Panc1 (cell line): ENCODE measurements around the gene PEPD. TPM values are rescaled to one million over a fixed set of nuclear protein-coding genes. Genes with fewer than 3 reads are reported as not detected.

Source experiments
- ATAC-seq: fragments of 200-7000 bp; cut with Tn5 transposase; 2 replicates; pipeline ENCODE4 v1.9.1; 2020; ENCODE audit warnings: mild to moderate bottlenecking, moderate library complexity
- BruUV-seq: library from RNA; stranded (reverse); fragments of 400-500 nt; replicated peaks from 2 replicates; lab custom pipeline; 2021; lab: Mats Ljungman, UMichigan
- CTCF ChIA-PET: fragments of 300-600 bp; sonication (Branson Sonifier 250); formaldehyde crosslinking; loops from one replicate; lab custom pipeline; 2022; ENCODE audit warnings: antibody characterized with exemption; lab: Charles Lee
- POLR2A ChIA-PET: fragments of 300-600 bp; sonication (Branson Sonifier 250); formaldehyde crosslinking; loops from one replicate; lab custom pipeline; 2022; ENCODE audit warnings: antibody characterized with exemption; lab: Charles Lee
- DNase-seq: peaks from one replicate; pipeline ENCODE4 v3.0.0-alpha.2; 2010; ENCODE audit warnings: low read depth, low spot score
- H3K27ac ChIP-seq: 2 replicates; pipeline ENCODE4 v1.5.1; 2011; ENCODE audit warnings: mild to moderate bottlenecking, low read length, inconsistent platforms
- H3K27me3 ChIP-seq: fragments of 200-500 bp; sonication (Bioruptor generic); 2 replicates; pipeline ENCODE4 v1.6.0; 2014; ENCODE audit warnings: low read length, inconsistent platforms; ENCODE audit not compliant: control insufficient read depth, insufficient read depth
- H3K36me3 ChIP-seq: fragments of 200-500 bp; sonication (Bioruptor generic); 2 replicates; pipeline ENCODE4 v1.5.1; 2014; ENCODE audit warnings: inconsistent platforms, mild to moderate bottlenecking, low read length, moderate library complexity; ENCODE audit not compliant: control insufficient read depth, insufficient read depth
- H3K4me1 ChIP-seq: 2 replicates; pipeline ENCODE4 v1.5.1; 2011; ENCODE audit warnings: inconsistent platforms, mild to moderate bottlenecking, low read length, moderate library complexity; ENCODE audit not compliant: control insufficient read depth, insufficient read depth
- H3K4me3 ChIP-seq, 2 experiments: 2 replicates each; pipeline ENCODE4 v1.5.1; 2011 to 2012; ENCODE audit warnings: low read depth in 2 of 2, low read length in 2 of 2, mild to moderate bottlenecking in 2 of 2, inconsistent platforms in 1 of 2, moderate library complexity in 1 of 2
- H3K9me3 ChIP-seq: fragments of 200-500 bp; sonication (Bioruptor generic); 2 replicates; pipeline ENCODE4 v1.5.1; 2014; ENCODE audit warnings: low read depth, mild to moderate bottlenecking, inconsistent platforms, low read length, moderate library complexity; ENCODE audit not compliant: control insufficient read depth, insufficient read depth
- POLR2AphosphoS5 ChIP-seq: IDR thresholded peaks from 2 replicates; pipeline ENCODE4 v1.6.1; 2012; ENCODE audit warnings: mild to moderate bottlenecking, low read depth, low read length, moderate library complexity
- SIN3A ChIP-seq: IDR thresholded peaks from 2 replicates; pipeline ENCODE4 v1.6.1; 2012; ENCODE audit warnings: low read depth, mild to moderate bottlenecking, low read length, moderate library complexity, borderline replicate concordance; ENCODE audit not compliant: insufficient read depth
- TCF7L2 ChIP-seq: IDR thresholded peaks from 2 replicates; pipeline ENCODE4 v1.6.1; 2011; ENCODE audit warnings: mild to moderate bottlenecking, low read depth, low read length, inconsistent platforms
- in situ Hi-C: cut with HindIII; loops from 2 replicates; pipeline ENCODE4 v1.10.0; 2016; ENCODE audit warnings: low sequenced_read_pairs, low pct_unique_long_range_greater_than_20kb
- intact Hi-C: fragments of 100-400 bp; cut with micrococcal nuclease; formaldehyde crosslinking; loops from one replicate; pipeline ENCODE4 v1.10.0; 2022; ENCODE audit not compliant: unreplicated experiment
- total RNA-seq: library from RNA; stranded (reverse); gene quantifications from one replicate; pipeline ENCODE4 v1.2.1, GENCODE V29; 2021; ENCODE audit not compliant: unreplicated experiment
- TF ChIP-seq, protein P1 (sequence below), 2 experiments: IDR thresholded peaks; 2 replicates each; pipeline ENCODE4 v1.6.1; 2011 to 2012; ENCODE audit warnings: low read depth in 2 of 2, control low read depth in 1 of 2, low read length in 1 of 2, mild to moderate bottlenecking in 1 of 2, moderate library complexity in 1 of 2; ENCODE audit not compliant: insufficient read depth in 1 of 2
- TF ChIP-seq, protein P2 (sequence below): fragments of 450-650 bp; IDR thresholded peaks from 2 replicates; pipeline ENCODE4 v1.5.1; 2017; ENCODE audit warnings: mild to moderate bottlenecking

Gene PEPD
- total RNA-seq, 1 experiment from 2014 or later: 102 TPM

DNA sequence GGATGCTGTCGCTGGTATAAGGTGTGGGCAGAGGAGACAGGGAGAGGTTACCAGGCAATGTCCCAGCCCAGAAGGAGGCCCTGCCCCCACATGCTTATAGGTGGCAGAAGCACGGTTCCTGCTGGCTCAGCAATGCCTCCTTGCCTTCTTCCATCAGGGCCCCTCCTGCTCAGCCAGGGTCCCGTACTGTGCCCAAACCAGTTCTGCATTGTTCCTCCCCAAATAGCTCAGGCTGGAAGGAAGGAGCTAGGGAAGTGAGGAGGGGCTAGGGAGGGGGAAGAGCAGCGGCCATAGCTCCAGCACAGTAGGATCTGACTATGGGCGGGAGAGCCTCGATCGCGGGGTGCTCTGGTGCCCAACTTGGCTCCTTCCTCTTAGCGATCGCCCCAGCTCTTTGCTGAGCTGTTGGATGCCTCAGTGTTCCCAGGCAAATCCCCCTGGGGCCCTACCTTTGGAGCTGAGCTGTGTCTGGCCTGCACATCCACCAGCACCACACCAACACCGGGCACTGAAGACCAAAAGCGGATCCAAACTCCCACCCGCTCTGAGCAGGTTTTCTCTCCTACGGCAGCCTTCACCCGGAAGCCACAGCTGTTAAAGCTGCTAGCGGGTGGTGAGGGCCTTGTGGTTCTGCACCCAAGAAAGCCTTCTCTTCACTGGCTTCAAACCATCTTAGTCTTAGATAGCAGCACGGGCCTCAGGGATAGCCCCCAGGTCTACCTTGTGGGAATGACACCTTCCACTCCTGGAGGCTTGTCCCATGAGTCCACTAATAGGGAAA, 32.1 kb upstream of the PEPD start:
- in situ Hi-C loops: no loop called here
- no peak for ATAC-seq
- no peaks in the 10 kb centered on the region for H3K4me1 ChIP-seq
- H3K9me3 ChIP-seq: no peaks in the 10 kb centered on the region
- H3K27me3 ChIP-seq: no peaks in the 10 kb centered on the region
- intact Hi-C loops: no loop called here
- TF ChIP-seq SIN3A (no peak), TCF7L2 (no peak), POLR2AphosphoS5 (no peak)
- TF ChIP-seq, protein P1, sequence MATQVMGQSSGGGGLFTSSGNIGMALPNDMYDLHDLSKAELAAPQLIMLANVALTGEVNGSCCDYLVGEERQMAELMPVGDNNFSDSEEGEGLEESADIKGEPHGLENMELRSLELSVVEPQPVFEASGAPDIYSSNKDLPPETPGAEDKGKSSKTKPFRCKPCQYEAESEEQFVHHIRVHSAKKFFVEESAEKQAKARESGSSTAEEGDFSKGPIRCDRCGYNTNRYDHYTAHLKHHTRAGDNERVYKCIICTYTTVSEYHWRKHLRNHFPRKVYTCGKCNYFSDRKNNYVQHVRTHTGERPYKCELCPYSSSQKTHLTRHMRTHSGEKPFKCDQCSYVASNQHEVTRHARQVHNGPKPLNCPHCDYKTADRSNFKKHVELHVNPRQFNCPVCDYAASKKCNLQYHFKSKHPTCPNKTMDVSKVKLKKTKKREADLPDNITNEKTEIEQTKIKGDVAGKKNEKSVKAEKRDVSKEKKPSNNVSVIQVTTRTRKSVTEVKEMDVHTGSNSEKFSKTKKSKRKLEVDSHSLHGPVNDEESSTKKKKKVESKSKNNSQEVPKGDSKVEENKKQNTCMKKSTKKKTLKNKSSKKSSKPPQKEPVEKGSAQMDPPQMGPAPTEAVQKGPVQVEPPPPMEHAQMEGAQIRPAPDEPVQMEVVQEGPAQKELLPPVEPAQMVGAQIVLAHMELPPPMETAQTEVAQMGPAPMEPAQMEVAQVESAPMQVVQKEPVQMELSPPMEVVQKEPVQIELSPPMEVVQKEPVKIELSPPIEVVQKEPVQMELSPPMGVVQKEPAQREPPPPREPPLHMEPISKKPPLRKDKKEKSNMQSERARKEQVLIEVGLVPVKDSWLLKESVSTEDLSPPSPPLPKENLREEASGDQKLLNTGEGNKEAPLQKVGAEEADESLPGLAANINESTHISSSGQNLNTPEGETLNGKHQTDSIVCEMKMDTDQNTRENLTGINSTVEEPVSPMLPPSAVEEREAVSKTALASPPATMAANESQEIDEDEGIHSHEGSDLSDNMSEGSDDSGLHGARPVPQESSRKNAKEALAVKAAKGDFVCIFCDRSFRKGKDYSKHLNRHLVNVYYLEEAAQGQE (IDR thresholded peaks at IDR 0.05; ENCODE audit: insufficient read depth in 1 of 2, low read depth in 2 of 2, low read length in 1 of 2): no peak
- TF ChIP-seq, protein P2, sequence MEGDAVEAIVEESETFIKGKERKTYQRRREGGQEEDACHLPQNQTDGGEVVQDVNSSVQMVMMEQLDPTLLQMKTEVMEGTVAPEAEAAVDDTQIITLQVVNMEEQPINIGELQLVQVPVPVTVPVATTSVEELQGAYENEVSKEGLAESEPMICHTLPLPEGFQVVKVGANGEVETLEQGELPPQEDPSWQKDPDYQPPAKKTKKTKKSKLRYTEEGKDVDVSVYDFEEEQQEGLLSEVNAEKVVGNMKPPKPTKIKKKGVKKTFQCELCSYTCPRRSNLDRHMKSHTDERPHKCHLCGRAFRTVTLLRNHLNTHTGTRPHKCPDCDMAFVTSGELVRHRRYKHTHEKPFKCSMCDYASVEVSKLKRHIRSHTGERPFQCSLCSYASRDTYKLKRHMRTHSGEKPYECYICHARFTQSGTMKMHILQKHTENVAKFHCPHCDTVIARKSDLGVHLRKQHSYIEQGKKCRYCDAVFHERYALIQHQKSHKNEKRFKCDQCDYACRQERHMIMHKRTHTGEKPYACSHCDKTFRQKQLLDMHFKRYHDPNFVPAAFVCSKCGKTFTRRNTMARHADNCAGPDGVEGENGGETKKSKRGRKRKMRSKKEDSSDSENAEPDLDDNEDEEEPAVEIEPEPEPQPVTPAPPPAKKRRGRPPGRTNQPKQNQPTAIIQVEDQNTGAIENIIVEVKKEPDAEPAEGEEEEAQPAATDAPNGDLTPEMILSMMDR: no peak
- POLR2A ChIA-PET: no interaction called here
- no TSS peak for BruUV-seq
- DNase-seq: no peak
- CTCF ChIA-PET: no interaction called here
- H3K36me3 ChIP-seq: no peaks in the 10 kb centered on the region
- H3K27ac ChIP-seq: no peak overlapping the region
- H3K4me3 ChIP-seq: no peak overlapping the region

DNA sequence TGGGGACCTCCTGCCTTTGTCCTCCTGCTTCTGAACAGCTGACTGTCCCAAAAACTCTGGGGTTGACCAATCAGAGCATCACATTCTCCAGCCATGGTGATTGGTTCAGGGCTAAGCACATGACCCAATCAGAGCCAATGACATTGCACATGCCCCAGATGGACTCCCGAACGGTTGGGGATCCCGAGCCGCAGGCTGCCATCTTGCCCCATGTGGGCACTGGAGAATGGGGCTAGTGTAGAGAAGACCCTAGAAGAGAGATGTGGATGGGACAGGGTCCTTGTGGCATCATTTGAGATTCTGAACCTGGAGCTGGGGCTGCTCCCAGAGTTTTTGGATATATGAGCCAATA, 31.3 kb upstream of the PEPD start:
- no peak overlapping the region for H3K4me3 ChIP-seq
- BruUV-seq: no TSS peak
- H3K36me3 ChIP-seq: no peaks in the 10 kb centered on the region
- ATAC-seq (no peak), DNase-seq (no peak)
- ChIA-PET CTCF (no interaction called here), POLR2A (no interaction called here)
- no peaks in the 10 kb centered on the region for H3K4me1 ChIP-seq
- no peaks in the 10 kb centered on the region for H3K27me3 ChIP-seq
- TF ChIP-seq SIN3A (no peak), POLR2AphosphoS5 (no peak)
- TF ChIP-seq, protein P1 (IDR thresholded peaks at IDR 0.05; ENCODE audit: insufficient read depth in 1 of 2, low read depth in 2 of 2, low read length in 1 of 2): no peak
- in situ Hi-C loops (no loop called here), intact Hi-C loops (no loop called here)
- no peak overlapping the region for H3K27ac ChIP-seq
- H3K9me3 ChIP-seq: no peaks in the 10 kb centered on the region
